Adrenal gland (tissue), 12 donors: ENCODE measurements around the gene XDH. TPM values are rescaled to one million over a fixed set of nuclear protein-coding genes. Genes with fewer than 3 reads are reported as not detected.

Experiments used
- DNase-seq, 7 donors: peaks; one replicate each; pipeline ENCODE4 v3.0.0-alpha.2; 2019 to 2020
- H3K27ac ChIP-seq, 5 donors: fragments of 200-600 bp; sonication (generic) in 4 of 5; 1 replicate in 3 of 5; 2 replicates in 2 of 5; pipeline versions ENCODE4 v1.5.1 to v1.8.0; 2016 to 2020; ENCODE audit warnings: mild to moderate bottlenecking in 1 of 5
- H3K27me3 ChIP-seq: fragments of 200-600 bp; 2 replicates; pipeline ENCODE4 v1.8.0; 2021
- H3K36me3 ChIP-seq, 2 donors: fragments of 200-600 bp; replicated peaks in 1 of 2; 1 replicate in 1 of 2; 2 replicates in 1 of 2; pipeline versions ENCODE4 v1.5.1 to v1.8.0; 2018 to 2022
- H3K4me1 ChIP-seq, 2 donors: fragments of 200-600 bp; replicated peaks in 1 of 2; 1 replicate in 1 of 2; 2 replicates in 1 of 2; pipeline versions ENCODE4 v1.5.1 to v1.8.0; 2018 to 2021
- H3K4me3 ChIP-seq, 4 donors: fragments of 200-600 bp; sonication (generic) in 3 of 4; one replicate each; pipeline ENCODE4 v1.5.1; 2016 to 2018
- H3K9me3 ChIP-seq, 3 donors: fragments of 200-600 bp; sonication (generic) in 1 of 3; replicated peaks in 1 of 3; 1 replicate in 2 of 3; 2 replicates in 1 of 3; pipeline versions ENCODE4 v1.5.1 to v1.8.0; 2016 to 2021
- CTCF ChIP-seq, 6 experiments: fragments of 450-650 bp in 4 of 6; fragments of 200-600 bp in 2 of 6; sonication (generic) in 1 of 6; IDR thresholded peaks; 1 replicate in 5 of 6; 2 replicates in 1 of 6; pipeline versions ENCODE4 v1.5.1 to v1.8.0; 2016 to 2021; ENCODE audit warnings: antibody characterized with exemption in 6 of 6, mild to moderate bottlenecking in 2 of 6, moderate library complexity in 1 of 6
- POLR2A ChIP-seq, 2 donors: fragments of 450-650 bp; IDR thresholded peaks; one replicate each; pipeline ENCODE4 v1.6.1; 2017; ENCODE audit warnings: antibody characterized with exemption in 2 of 2, mild to moderate bottlenecking in 2 of 2, moderate library complexity in 1 of 2
- WGBS, 4 donors: extraction: QIAGEN DNeasy Blood & Tissue Kit in 2 of 4; methylation state at CpG; one replicate each; pipeline versions ENCODE4 v1.1.5 to v1.1.7; 2013 to 2017; 5-methylcytosine and 5-hydroxymethylcytosine counted together
- intact Hi-C, 2 donors: fragments of 100-400 bp; cut with DNase I; formaldehyde crosslinking; loops; one replicate each; pipeline versions ENCODE4 v1.14.1 to v1.15.0; 2022 to 2023
- polyA plus RNA-seq, 3 donors: library from polyadenylated mRNA; stranded (reverse); fragments of 200-250 nt in 2 of 3; fragments of 350-450 nt in 1 of 3; fragmentation: Illumina TruSeq in 1 of 3; extraction: RNeasy Lipid Tissue Mini Kit (QIAGEN cat#74804) in 1 of 3; gene quantifications; one replicate each; pipeline ENCODE4 v1.2.3, GENCODE V29; 2013 to 2014
- total RNA-seq, 9 donors: library from RNA; depleted of rRNA in 4 of 9; stranded (reverse); fragments of >200 nt in 4 of 9; fragments of 120-200 nt in 1 of 9; fragmentation: NEBNext Ultra II Directional in 1 of 9; extraction: Animal tissue kit (Norgen Biotek cat#: 25700) in 1 of 9; gene quantifications; one replicate each; pipeline versions ENCODE4 v1.1.0 to v1.2.4, GENCODE V29; 2013 to 2023
- donor health status: healthy with polysubstance abuse.
- donor health status: Bipolar disorder and iron deficiency.
- donor health status: DM: yes; HTN: yes; CAD: no.
- donor health status: DM: no; HTN: no; CAD: no.
- donor health status: DM: no; HTN: no; CAD: no.
- donor health status: DM: yes; HTN: yes; CAD: no.

XDH gene
- total and polyA plus RNA-seq, 12 donors = under 0.01 to 0.11 TPM; not detected in 10

GRCh38 chr2:31440764-31441163 is 26.2 kb upstream of the XDH start:
- no peaks in the 10 kb centered on the region for H3K36me3 ChIP-seq
- H3K27me3 ChIP-seq = no peaks in the 10 kb centered on the region
- no peak overlapping the region for H3K4me3 ChIP-seq
- no peak for TF ChIP-seq CTCF (IDR thresholded peaks at IDR 0.05)
- TF ChIP-seq POLR2A (IDR thresholded peaks at IDR 0.05) = no peak
- no peak for DNase-seq
- H3K4me1 ChIP-seq = no peaks in the 10 kb centered on the region
- no peaks in the 10 kb centered on the region for H3K9me3 ChIP-seq
- intact Hi-C loops = no loop called here
- WGBS, 4 donors = 54 to 74% (median 57%) methylated on average over 2 of the region's 2 CpGs
- H3K27ac ChIP-seq = no peak overlapping the region

GRCh38 chr2:31434911-31435310 is 20.4 kb upstream of the XDH start:
- H3K36me3 ChIP-seq = no peaks in the 10 kb centered on the region
- no peaks in the 10 kb centered on the region for H3K9me3 ChIP-seq
- H3K4me3 ChIP-seq = no peak overlapping the region
- H3K27ac ChIP-seq = no peak overlapping the region
- intact Hi-C loops = no loop called here
- 43 to 53% (median 51%) methylated on average over 3 of the region's 3 CpGs for WGBS, 4 donors
- TF ChIP-seq CTCF (IDR thresholded peaks at IDR 0.05) (no peak), POLR2A (IDR thresholded peaks at IDR 0.05) (no peak)
- no peaks in the 10 kb centered on the region for H3K4me1 ChIP-seq
- no peaks in the 10 kb centered on the region for H3K27me3 ChIP-seq
- DNase-seq = no peak

- intact Hi-C loops = no loop called here
- Histone ChIP-seq H3K36me3 (no peaks in the 10 kb centered on the region), H3K9me3 (no peaks in the 10 kb centered on the region), H3K27ac (no peak overlapping the region), H3K27me3 (no peaks in the 10 kb centered on the region), H3K4me1 (no peaks in the 10 kb centered on the region), H3K4me3 (no peak overlapping the region)
- DNase-seq = no peak
- 83 to 88% (median 86%) methylated on average over 3 of the region's 3 CpGs for WGBS, 4 donors
- TF ChIP-seq POLR2A (IDR thresholded peaks at IDR 0.05) = no peak
- TF ChIP-seq CTCF (IDR thresholded peaks at IDR 0.05) = no peak
Measured at GRCh38 chr2:31433541-31433940, 19.0 kb upstream of the XDH start.

GRCh38 chr2:31430439-31431165 is 16.1 kb upstream of the XDH start:
- TF ChIP-seq CTCF (IDR thresholded peaks at IDR 0.05) = no peak
- no peak for TF ChIP-seq POLR2A (IDR thresholded peaks at IDR 0.05)
- Histone ChIP-seq H3K9me3 (no peaks in the 10 kb centered on the region), H3K27ac (no peak overlapping the region), H3K4me3 (no peak overlapping the region), H3K27me3 (no peaks in the 10 kb centered on the region), H3K36me3 (no peaks in the 10 kb centered on the region), H3K4me1 (no peaks in the 10 kb centered on the region)
- 77 to 87% (median 80%) methylated on average over 9 of the region's 9 CpGs for WGBS, 4 donors
- intact Hi-C loops = no loop called here
- DNase-seq = no peak
